Cardiac muscle cell (in vitro differentiated cells and primary cell): ENCODE measurements around the gene TIAM2. TPM values are rescaled to one million over a fixed set of nuclear protein-coding genes. Genes with fewer than 3 reads are reported as not detected.

Source experiments
- DNase-seq, 2 donors: peaks; one replicate each; pipeline versions ENCODE4 v3.0.0 to v3.0.0-alpha.2; 2010 to 2017; ENCODE audit warnings: low read depth in 1 of 2, low spot score in 1 of 2
- H3K27ac ChIP-seq: fragments of 200-600 bp; sonication (generic); 2 replicates; pipeline ENCODE4 v1.5.1; 2016
- H3K27me3 ChIP-seq: fragments of 200-600 bp; sonication (generic); 2 replicates; pipeline ENCODE4 v1.6.0; 2016; ENCODE audit warnings: control low read depth
- H3K36me3 ChIP-seq: fragments of 200-600 bp; sonication (generic); 2 replicates; pipeline ENCODE4 v1.5.1; 2016; ENCODE audit warnings: control low read depth
- H3K4me1 ChIP-seq: fragments of 200-600 bp; sonication (generic); 2 replicates; pipeline ENCODE4 v1.8.1; 2017; ENCODE audit warnings: low read depth, mild to moderate bottlenecking, mixed run types
- H3K4me3 ChIP-seq: fragments of 200-600 bp; sonication (generic); 2 replicates; pipeline ENCODE4 v1.5.1; 2016; ENCODE audit warnings: mild to moderate bottlenecking
- H3K9me3 ChIP-seq: fragments of 200-600 bp; sonication (generic); 2 replicates; pipeline ENCODE4 v1.5.1; 2017; ENCODE audit warnings: low read depth, mild to moderate bottlenecking, control low read depth
- polyA plus RNA-seq: library from polyadenylated mRNA; unstranded; fragments of >200 nt; fragmentation: Nextera tagmentation; extraction: Ambion mirVana; gene quantifications from 2 replicates; pipeline ENCODE4 v1.2.1, GENCODE V29; 2016
- total RNA-seq: library from RNA; depleted of rRNA; stranded (reverse); fragments of >200 nt; gene quantifications from 2 replicates; pipeline ENCODE4 v1.2.3, GENCODE V29; 2016
- TF ChIP-seq, protein P1 (sequence below): IDR thresholded peaks from 2 replicates; pipeline ENCODE4 v1.5.1; 2012; ENCODE audit warnings: low read depth, mild to moderate bottlenecking, low read length

The TIAM2 gene
- total and polyA plus RNA-seq, 2 experiments from 2014 or later: 3.9 to 12.4 TPM

DNA sequence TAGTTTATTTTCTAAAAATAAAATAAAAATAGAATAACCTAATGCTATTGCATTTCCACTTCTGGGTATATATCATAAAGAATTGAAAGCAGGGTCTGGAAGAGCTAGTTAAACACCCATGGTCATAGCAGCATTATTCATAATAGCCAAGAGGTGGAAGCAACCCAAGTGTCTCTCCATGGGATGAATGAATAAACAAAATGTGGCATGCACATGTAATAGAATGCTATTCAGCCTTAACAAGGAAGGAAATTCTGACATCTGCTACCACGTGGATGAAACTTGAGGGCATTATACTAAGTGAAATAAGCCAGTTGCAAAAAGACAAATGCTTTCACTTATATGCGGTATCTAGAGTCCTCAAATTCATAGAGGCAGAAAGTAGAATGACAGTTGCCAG lies 130.8 kb downstream of the TIAM2 start:
- no peak for DNase-seq
- no peak overlapping the region for H3K27ac ChIP-seq
- no peaks in the 10 kb centered on the region for H3K36me3 ChIP-seq
- H3K9me3 ChIP-seq: no peaks in the 10 kb centered on the region
- TF ChIP-seq, protein P1, sequence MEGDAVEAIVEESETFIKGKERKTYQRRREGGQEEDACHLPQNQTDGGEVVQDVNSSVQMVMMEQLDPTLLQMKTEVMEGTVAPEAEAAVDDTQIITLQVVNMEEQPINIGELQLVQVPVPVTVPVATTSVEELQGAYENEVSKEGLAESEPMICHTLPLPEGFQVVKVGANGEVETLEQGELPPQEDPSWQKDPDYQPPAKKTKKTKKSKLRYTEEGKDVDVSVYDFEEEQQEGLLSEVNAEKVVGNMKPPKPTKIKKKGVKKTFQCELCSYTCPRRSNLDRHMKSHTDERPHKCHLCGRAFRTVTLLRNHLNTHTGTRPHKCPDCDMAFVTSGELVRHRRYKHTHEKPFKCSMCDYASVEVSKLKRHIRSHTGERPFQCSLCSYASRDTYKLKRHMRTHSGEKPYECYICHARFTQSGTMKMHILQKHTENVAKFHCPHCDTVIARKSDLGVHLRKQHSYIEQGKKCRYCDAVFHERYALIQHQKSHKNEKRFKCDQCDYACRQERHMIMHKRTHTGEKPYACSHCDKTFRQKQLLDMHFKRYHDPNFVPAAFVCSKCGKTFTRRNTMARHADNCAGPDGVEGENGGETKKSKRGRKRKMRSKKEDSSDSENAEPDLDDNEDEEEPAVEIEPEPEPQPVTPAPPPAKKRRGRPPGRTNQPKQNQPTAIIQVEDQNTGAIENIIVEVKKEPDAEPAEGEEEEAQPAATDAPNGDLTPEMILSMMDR: no peak
- no peak overlapping the region for H3K4me3 ChIP-seq
- peaks cover 12% of the 10 kb centered on the region for H3K4me1 ChIP-seq
- H3K27me3 ChIP-seq: peaks cover 72% of the 10 kb centered on the region

DNA sequence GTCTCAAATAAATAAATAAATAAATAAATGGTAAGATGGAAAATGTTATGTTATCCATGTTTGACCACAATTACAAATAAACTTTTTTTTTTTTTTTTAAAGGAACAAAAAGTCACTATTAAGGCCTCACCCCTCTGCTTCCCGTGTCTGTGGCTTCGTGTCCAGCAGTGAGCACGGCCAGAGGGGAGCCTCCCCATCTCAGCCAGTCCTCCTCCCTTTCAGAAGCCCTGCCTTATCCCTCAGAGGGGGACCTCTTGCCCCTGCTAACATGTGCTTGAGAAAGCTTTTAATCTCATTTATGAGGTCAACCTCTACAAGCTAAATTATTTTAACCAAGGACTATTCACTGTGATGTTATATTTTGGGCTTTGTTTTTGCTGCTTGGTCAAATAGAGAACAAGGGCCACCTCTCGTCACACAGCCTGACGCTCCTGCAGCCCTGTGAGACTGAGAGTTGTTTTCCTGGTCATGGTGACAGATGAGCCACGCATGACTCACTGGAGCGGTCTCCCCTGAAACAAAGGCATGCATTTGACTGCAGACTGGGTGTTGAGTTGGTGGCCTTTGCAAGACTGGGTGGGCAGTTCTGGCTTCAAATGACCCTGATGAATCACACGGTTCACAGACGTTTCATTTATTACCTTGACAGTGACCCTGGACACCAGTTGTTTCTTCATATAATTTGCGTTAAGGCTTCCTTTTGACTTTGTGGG lies 131.8 kb downstream of the TIAM2 start:
- Histone ChIP-seq H3K4me3 (no peak overlapping the region), H3K27me3 (peaks cover 63% of the 10 kb centered on the region), H3K36me3 (no peaks in the 10 kb centered on the region), H3K4me1 (peaks cover 4% of the 10 kb centered on the region), H3K9me3 (no peaks in the 10 kb centered on the region), H3K27ac (no peak overlapping the region)
- DNase-seq: peak in 1 of 2 donors; percentile 54
- TF ChIP-seq, protein P1: no peak

- TF ChIP-seq, protein P1: no peak
- Histone ChIP-seq H3K4me1 (peaks cover 4% of the 10 kb centered on the region), H3K27me3 (peaks cover 55% of the 10 kb centered on the region), H3K36me3 (no peaks in the 10 kb centered on the region), H3K9me3 (no peaks in the 10 kb centered on the region), H3K4me3 (no peak overlapping the region), H3K27ac (no peak overlapping the region)
- DNase-seq: no peak
These were observed 133.9 kb downstream of the TIAM2 start for GRCh38 chr6:155128977-155129376.

DNA sequence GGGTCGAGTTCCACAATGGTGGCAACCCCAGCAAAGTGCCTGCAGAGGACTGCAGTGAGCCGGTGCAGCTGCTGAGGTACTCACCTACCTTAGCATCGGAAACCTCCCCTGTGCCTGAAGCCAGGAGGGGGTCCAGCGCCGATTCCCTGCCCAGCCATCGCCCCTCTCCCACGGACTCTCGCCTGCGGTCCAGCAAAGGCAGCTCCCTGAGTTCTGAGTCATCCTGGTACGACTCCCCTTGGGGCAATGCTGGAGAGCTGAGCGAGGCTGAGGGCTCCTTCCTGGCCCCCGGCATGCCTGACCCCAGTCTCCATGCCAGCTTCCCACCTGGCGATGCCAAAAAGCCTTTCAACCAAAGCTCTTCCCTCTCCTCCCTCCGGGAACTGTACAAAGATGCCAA lies 134.6 kb downstream of the TIAM2 start:
- Histone ChIP-seq H3K4me1 (peaks cover 4% of the 10 kb centered on the region), H3K27ac (no peak overlapping the region), H3K36me3 (no peaks in the 10 kb centered on the region), H3K9me3 (no peaks in the 10 kb centered on the region), H3K4me3 (no peak overlapping the region), H3K27me3 (peaks cover 52% of the 10 kb centered on the region)
- DNase-seq: no peak
- TF ChIP-seq, protein P1: no peak

GRCh38 chr6:155130161-155130853 lies 135.2 kb downstream of the TIAM2 start:
- TF ChIP-seq, protein P1: no peak
- Histone ChIP-seq H3K27me3 (peaks cover 57% of the 10 kb centered on the region), H3K4me3 (no peak overlapping the region), H3K4me1 (peaks cover 4% of the 10 kb centered on the region), H3K27ac (no peak overlapping the region), H3K36me3 (no peaks in the 10 kb centered on the region), H3K9me3 (no peaks in the 10 kb centered on the region)
- DNase-seq: no peak
